K562 (cell line): Measurements from ENCODE around the gene NAIF1. TPM values are rescaled to one million over a fixed set of nuclear protein-coding genes. Genes with fewer than 3 reads are reported as not detected.

Experiments
- KDM2B ChIP-seq: fragments of 250-450 bp; sonication (Bioruptor Pico); IDR thresholded peaks from 2 replicates; pipeline ENCODE4 v1.8.0; 2021; ENCODE audit warnings: mild to moderate bottlenecking, moderate library complexity
- PRDM10 ChIP-seq: fragments of 450-650 bp; IDR thresholded peaks from 2 replicates; pipeline ENCODE4 v1.6.1; 2018; ENCODE audit not compliant: partially characterized antibody
- THRA ChIP-seq: fragments of 450-650 bp; IDR thresholded peaks from 2 replicates; pipeline ENCODE4 v1.6.1; 2017; ENCODE audit warnings: mild to moderate bottlenecking, moderate library complexity
- ZNF311 ChIP-seq: fragments of 250-450 bp; sonication (Bioruptor Pico); IDR thresholded peaks from 2 replicates; pipeline ENCODE4 v1.4.0; 2020; ENCODE audit warnings: mild to moderate bottlenecking, moderate library complexity
- polyA plus RNA-seq, 8 experiments: library from polyadenylated mRNA; depleted of rRNA in 4 of 8; stranded (reverse) in 5 of 8; unstranded in 3 of 8; fragments of >200 nt; fragmentation: Nextera tagmentation in 2 of 8; fragmentation: Illumina TruSeq in 1 of 8; extraction: Ambion mirVana in 2 of 8; extraction: Trizol in 1 of 8; gene quantifications; 2 replicates each; pipeline versions ENCODE4 v1.2.1 to v1.2.3, GENCODE V29; 2011 to 2014; ENCODE audit warnings: inconsistent platforms in 1 of 8, missing spikeins in 1 of 8
- total RNA-seq, 7 experiments: library from RNA; depleted of rRNA in 6 of 7; stranded (reverse); fragments of >200 nt in 6 of 7; fragmentation: Illumina TruSeq in 2 of 7; extraction: Trizol in 2 of 7; gene quantifications; 2 replicates each; pipeline versions ENCODE4 v1.2.1 to v1.2.3, GENCODE V29; 2011 to 2021; ENCODE audit warnings: low replicate concordance in 1 of 7
- TF ChIP-seq, protein P1 (sequence below), 2 experiments: fragments of 450-650 bp; formaldehyde crosslinking in 1 of 2; IDR thresholded peaks; 2 replicates each; pipeline versions ENCODE4 v1.4.0 to v1.6.1; 2014 to 2020; ENCODE audit warnings: mild to moderate bottlenecking in 2 of 2, borderline replicate concordance in 1 of 2, low read depth in 1 of 2
- TF ChIP-seq, protein P2 (sequence below): sonication (generic); formaldehyde crosslinking; IDR thresholded peaks from 2 replicates; pipeline ENCODE4 v1.8.0; 2022; ENCODE audit warnings: missing genetic modification reagents, mild to moderate bottlenecking, borderline replicate concordance

NAIF1 gene
- total and polyA plus RNA-seq, 9 of the 15 experiments (the other 6 are each of a cell fraction or from before 2014, with no cell fraction given): 4.8 to 26.6 (median 17.2) TPM

- TF ChIP-seq PRDM10: peak; percentile 89
- TF ChIP-seq, protein P1, sequence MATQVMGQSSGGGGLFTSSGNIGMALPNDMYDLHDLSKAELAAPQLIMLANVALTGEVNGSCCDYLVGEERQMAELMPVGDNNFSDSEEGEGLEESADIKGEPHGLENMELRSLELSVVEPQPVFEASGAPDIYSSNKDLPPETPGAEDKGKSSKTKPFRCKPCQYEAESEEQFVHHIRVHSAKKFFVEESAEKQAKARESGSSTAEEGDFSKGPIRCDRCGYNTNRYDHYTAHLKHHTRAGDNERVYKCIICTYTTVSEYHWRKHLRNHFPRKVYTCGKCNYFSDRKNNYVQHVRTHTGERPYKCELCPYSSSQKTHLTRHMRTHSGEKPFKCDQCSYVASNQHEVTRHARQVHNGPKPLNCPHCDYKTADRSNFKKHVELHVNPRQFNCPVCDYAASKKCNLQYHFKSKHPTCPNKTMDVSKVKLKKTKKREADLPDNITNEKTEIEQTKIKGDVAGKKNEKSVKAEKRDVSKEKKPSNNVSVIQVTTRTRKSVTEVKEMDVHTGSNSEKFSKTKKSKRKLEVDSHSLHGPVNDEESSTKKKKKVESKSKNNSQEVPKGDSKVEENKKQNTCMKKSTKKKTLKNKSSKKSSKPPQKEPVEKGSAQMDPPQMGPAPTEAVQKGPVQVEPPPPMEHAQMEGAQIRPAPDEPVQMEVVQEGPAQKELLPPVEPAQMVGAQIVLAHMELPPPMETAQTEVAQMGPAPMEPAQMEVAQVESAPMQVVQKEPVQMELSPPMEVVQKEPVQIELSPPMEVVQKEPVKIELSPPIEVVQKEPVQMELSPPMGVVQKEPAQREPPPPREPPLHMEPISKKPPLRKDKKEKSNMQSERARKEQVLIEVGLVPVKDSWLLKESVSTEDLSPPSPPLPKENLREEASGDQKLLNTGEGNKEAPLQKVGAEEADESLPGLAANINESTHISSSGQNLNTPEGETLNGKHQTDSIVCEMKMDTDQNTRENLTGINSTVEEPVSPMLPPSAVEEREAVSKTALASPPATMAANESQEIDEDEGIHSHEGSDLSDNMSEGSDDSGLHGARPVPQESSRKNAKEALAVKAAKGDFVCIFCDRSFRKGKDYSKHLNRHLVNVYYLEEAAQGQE (IDR thresholded peaks at IDR 0.05; ENCODE audit: borderline replicate concordance): no peak
- TF ChIP-seq, protein P1 (CRISPR knock-in tag; IDR thresholded peaks at IDR 0.05; ENCODE audit: low read depth): no peak; the same call in 1 of the 2 replicates
- TF ChIP-seq, protein P2, sequence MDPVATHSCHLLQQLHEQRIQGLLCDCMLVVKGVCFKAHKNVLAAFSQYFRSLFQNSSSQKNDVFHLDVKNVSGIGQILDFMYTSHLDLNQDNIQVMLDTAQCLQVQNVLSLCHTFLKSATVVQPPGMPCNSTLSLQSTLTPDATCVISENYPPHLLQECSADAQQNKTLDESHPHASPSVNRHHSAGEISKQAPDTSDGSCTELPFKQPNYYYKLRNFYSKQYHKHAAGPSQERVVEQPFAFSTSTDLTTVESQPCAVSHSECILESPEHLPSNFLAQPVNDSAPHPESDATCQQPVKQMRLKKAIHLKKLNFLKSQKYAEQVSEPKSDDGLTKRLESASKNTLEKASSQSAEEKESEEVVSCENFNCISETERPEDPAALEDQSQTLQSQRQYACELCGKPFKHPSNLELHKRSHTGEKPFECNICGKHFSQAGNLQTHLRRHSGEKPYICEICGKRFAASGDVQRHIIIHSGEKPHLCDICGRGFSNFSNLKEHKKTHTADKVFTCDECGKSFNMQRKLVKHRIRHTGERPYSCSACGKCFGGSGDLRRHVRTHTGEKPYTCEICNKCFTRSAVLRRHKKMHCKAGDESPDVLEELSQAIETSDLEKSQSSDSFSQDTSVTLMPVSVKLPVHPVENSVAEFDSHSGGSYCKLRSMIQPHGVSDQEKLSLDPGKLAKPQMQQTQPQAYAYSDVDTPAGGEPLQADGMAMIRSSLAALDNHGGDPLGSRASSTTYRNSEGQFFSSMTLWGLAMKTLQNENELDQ (CRISPR knock-in tag): no peak
- TF ChIP-seq THRA: no peak
- TF ChIP-seq KDM2B (CRISPR knock-in tag): no peak
- TF ChIP-seq ZNF311: no peak
These were observed 1.5 kb upstream of the NAIF1 start (continued) for GRCh38 chr9:128068386-128069205.
